ENCODE results near the gene SEMA6D.

DNA sequence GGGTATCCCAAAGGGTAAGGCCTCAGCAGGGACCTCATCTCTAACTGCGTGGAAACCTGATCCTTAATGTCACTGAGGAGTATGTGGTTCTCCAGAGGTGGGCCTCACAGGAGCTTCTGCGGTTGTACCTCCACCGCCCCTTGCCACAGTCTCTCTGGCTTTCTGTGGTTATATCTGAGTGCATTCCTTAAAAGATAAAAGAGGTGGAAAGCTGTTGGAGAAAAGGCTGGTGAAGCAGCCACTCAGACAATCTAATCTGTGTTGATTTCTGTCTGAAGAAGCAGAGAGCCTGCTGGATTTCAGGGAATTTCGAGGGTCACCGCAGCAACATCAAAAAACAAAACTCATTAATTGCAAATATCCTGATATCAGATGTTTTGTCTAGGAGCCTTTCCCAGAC lies 51.4 kb downstream of the SEMA6D start:
- TF ChIP-seq, protein P1, sequence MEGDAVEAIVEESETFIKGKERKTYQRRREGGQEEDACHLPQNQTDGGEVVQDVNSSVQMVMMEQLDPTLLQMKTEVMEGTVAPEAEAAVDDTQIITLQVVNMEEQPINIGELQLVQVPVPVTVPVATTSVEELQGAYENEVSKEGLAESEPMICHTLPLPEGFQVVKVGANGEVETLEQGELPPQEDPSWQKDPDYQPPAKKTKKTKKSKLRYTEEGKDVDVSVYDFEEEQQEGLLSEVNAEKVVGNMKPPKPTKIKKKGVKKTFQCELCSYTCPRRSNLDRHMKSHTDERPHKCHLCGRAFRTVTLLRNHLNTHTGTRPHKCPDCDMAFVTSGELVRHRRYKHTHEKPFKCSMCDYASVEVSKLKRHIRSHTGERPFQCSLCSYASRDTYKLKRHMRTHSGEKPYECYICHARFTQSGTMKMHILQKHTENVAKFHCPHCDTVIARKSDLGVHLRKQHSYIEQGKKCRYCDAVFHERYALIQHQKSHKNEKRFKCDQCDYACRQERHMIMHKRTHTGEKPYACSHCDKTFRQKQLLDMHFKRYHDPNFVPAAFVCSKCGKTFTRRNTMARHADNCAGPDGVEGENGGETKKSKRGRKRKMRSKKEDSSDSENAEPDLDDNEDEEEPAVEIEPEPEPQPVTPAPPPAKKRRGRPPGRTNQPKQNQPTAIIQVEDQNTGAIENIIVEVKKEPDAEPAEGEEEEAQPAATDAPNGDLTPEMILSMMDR (IDR thresholded peaks at IDR 0.05), result no peak
- TF ChIP-seq POLR2A (IDR thresholded peaks at IDR 0.05), result no peak

Data from uterus (tissue), 2 donors.